Keratinocyte (primary cell): Measurements from ENCODE around the gene LACC1.

ENCODE experiments used
- EZH2 ChIP-seq: IDR thresholded peaks from one replicate; pipeline ENCODE4 v1.6.1; 2012; ENCODE audit warnings: inconsistent platforms, mild to moderate bottlenecking, low read length, moderate library complexity
- TF ChIP-seq, protein P1 (sequence below), 3 experiments: IDR thresholded peaks in 1 of 3; conservative IDR thresholded peaks in 1 of 3; optimal IDR thresholded peaks in 1 of 3; 2 replicates in 2 of 3; 3 replicates in 1 of 3; pipeline versions ENCODE3 to v1.5.1; 2011; ENCODE audit warnings: low read length in 3 of 3, mild to moderate bottlenecking in 3 of 3, moderate library complexity in 2 of 3, control low read depth in 1 of 3, inconsistent platforms in 1 of 3; ENCODE audit not compliant: insufficient read depth in 2 of 3; ENCODE audit errors: extremely low read depth in 1 of 3

GRCh38 chr13:43846496-43847158 is 33.1 kb upstream of the LACC1 start:
- TF ChIP-seq, protein P1, sequence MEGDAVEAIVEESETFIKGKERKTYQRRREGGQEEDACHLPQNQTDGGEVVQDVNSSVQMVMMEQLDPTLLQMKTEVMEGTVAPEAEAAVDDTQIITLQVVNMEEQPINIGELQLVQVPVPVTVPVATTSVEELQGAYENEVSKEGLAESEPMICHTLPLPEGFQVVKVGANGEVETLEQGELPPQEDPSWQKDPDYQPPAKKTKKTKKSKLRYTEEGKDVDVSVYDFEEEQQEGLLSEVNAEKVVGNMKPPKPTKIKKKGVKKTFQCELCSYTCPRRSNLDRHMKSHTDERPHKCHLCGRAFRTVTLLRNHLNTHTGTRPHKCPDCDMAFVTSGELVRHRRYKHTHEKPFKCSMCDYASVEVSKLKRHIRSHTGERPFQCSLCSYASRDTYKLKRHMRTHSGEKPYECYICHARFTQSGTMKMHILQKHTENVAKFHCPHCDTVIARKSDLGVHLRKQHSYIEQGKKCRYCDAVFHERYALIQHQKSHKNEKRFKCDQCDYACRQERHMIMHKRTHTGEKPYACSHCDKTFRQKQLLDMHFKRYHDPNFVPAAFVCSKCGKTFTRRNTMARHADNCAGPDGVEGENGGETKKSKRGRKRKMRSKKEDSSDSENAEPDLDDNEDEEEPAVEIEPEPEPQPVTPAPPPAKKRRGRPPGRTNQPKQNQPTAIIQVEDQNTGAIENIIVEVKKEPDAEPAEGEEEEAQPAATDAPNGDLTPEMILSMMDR (optimal IDR thresholded peaks at IDR 0.05 in 1 of 3, IDR thresholded peaks at IDR 0.05 in 1 of 3, conservative IDR thresholded peaks at IDR 0.05 in 1 of 3; ENCODE audit: extremely low read depth in 1 of 3, insufficient read depth in 2 of 3, low read length in 3 of 3): no peak
- no peak for TF ChIP-seq EZH2
